Esophagus squamous epithelium (tissue), 5 donors: ENCODE measurements around the gene REC114. TPM values are rescaled to one million over a fixed set of nuclear protein-coding genes. Genes with fewer than 3 reads are reported as not detected.
"Not testable (repeated sequence)": the region's sequence is repeated elsewhere in the genome, so short reads cannot be mapped to it uniquely, and the experiment has no call there.

ENCODE experiments used
- DNase-seq: peaks from one replicate; lab custom pipeline; 2025; lab: John Stamatoyannopoulos, UW
- H3K27ac ChIP-seq, 4 donors: fragments of 200-600 bp; sonication (generic); one replicate each; pipeline ENCODE4 v1.5.1; 2016 to 2019; ENCODE audit warnings: mild to moderate bottlenecking in 1 of 4
- H3K27me3 ChIP-seq, 4 donors: fragments of 200-600 bp; sonication (generic); 1 replicate in 3 of 4; 2 replicates in 1 of 4; pipeline versions ENCODE4 v1.5.1 to v1.6.0; 2017 to 2021; ENCODE audit warnings: antibody characterized with exemption in 1 of 4
- H3K36me3 ChIP-seq, 3 donors: fragments of 200-600 bp; sonication (generic); one replicate each; pipeline ENCODE4 v1.5.1; 2016 to 2019
- H3K4me1 ChIP-seq, 3 donors: fragments of 200-600 bp; sonication (generic); one replicate each; pipeline ENCODE4 v1.5.1; 2017 to 2019
- H3K4me3 ChIP-seq, 4 donors: fragments of 200-600 bp; sonication (generic); 1 replicate in 3 of 4; 2 replicates in 1 of 4; pipeline ENCODE4 v1.5.1; 2016 to 2019; ENCODE audit warnings: mild to moderate bottlenecking in 2 of 4, moderate library complexity in 1 of 4
- H3K9me3 ChIP-seq, 3 donors: fragments of 200-600 bp; sonication (generic); one replicate each; pipeline ENCODE4 v1.5.1; 2016 to 2019
- POLR2A ChIP-seq, 4 donors: fragments of 450-650 bp; IDR thresholded peaks; one replicate each; pipeline ENCODE4 v1.6.1; 2017; ENCODE audit warnings: antibody characterized with exemption in 4 of 4, mild to moderate bottlenecking in 4 of 4, moderate library complexity in 3 of 4
- WGBS, 2 donors: methylation state at CpG; one replicate each; pipeline ENCODE4 v1.1.5; 2018; 5-methylcytosine and 5-hydroxymethylcytosine counted together
- intact Hi-C: fragments of 100-400 bp; cut with DNase I; formaldehyde crosslinking; loops from one replicate; pipeline ENCODE4 v1.15.0; 2022
- total RNA-seq, 4 donors: library from RNA; depleted of rRNA; stranded (reverse); fragments of >200 nt; gene quantifications; one replicate each; pipeline ENCODE4 v1.1.0, GENCODE V29; 2016
- TF ChIP-seq, protein P1 (sequence below), 6 experiments: fragments of 450-650 bp in 4 of 6; fragments of 200-600 bp in 2 of 6; sonication (generic) in 2 of 6; IDR thresholded peaks; one replicate each; pipeline ENCODE4 v1.5.1; 2016 to 2019; ENCODE audit warnings: antibody characterized with exemption in 6 of 6, mild to moderate bottlenecking in 4 of 6, moderate library complexity in 4 of 6
- donor health status: DM: yes; HTN: yes; CAD: no.

REC114 gene
- total RNA-seq, 4 donors from 2014 or later: not detected

DNA sequence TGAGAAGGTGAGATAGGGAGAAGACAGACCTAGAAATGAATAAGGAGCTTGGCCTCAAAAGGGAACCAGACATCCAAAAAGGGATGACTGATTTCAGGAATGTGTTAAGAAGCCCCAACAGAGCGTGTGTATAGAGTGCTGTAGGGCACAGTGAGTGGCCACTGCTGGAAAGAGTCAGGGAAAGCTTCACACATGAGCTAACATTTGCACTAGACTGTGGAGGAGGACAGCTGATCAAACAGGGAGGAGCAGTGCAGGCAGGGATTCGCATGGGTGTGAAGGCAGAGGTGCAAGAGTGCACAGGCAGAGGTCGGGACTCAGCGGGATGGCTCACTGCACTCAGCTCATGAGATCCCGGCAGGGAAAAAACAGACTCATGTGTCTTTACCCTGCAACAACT, 128.4 kb downstream of the REC114 start:
- DNase-seq: no peak
- no peaks in the 10 kb centered on the region for H3K27me3 ChIP-seq
- H3K4me1 ChIP-seq: peaks cover 0 to 52% (median 8%) of the 10 kb centered on the region in 3 donors
- intact Hi-C loops: no loop called here
- WGBS, 2 donors: 45 to 50% methylated on average over 5 of the region's 5 CpGs
- no peaks in the 10 kb centered on the region for H3K9me3 ChIP-seq
- peaks cover 16 to 84% (median 26%) of the 10 kb centered on the region in 3 donors for H3K36me3 ChIP-seq
- no peak overlapping the region for H3K4me3 ChIP-seq
- no peak overlapping the region for H3K27ac ChIP-seq
- TF ChIP-seq, protein P1, sequence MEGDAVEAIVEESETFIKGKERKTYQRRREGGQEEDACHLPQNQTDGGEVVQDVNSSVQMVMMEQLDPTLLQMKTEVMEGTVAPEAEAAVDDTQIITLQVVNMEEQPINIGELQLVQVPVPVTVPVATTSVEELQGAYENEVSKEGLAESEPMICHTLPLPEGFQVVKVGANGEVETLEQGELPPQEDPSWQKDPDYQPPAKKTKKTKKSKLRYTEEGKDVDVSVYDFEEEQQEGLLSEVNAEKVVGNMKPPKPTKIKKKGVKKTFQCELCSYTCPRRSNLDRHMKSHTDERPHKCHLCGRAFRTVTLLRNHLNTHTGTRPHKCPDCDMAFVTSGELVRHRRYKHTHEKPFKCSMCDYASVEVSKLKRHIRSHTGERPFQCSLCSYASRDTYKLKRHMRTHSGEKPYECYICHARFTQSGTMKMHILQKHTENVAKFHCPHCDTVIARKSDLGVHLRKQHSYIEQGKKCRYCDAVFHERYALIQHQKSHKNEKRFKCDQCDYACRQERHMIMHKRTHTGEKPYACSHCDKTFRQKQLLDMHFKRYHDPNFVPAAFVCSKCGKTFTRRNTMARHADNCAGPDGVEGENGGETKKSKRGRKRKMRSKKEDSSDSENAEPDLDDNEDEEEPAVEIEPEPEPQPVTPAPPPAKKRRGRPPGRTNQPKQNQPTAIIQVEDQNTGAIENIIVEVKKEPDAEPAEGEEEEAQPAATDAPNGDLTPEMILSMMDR (IDR thresholded peaks at IDR 0.05): no peak
- no peak for TF ChIP-seq POLR2A (IDR thresholded peaks at IDR 0.05)

DNA sequence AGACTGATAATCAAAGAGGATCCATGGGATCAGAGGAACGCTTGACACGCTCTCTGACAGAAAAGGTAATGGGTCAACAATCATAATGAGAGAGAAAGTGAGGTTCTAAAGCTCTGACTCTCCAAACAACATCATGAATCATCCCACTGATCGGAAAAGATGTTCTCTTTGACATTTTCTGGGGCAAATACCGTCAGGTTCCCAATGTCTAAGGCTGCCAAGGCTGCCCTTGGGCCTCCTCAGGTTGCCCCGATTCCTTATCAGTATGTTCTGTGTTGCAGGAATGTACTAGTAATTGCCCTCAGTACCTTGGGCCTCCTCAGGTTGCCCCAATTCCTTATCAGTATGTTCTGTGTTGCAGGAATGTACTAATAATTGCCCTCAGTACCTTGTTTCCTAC, 129.3 kb downstream of the REC114 start:
- H3K36me3 ChIP-seq: peaks cover 16 to 74% (median 22%) of the 10 kb centered on the region in 3 donors
- DNase-seq: no peak

DNA sequence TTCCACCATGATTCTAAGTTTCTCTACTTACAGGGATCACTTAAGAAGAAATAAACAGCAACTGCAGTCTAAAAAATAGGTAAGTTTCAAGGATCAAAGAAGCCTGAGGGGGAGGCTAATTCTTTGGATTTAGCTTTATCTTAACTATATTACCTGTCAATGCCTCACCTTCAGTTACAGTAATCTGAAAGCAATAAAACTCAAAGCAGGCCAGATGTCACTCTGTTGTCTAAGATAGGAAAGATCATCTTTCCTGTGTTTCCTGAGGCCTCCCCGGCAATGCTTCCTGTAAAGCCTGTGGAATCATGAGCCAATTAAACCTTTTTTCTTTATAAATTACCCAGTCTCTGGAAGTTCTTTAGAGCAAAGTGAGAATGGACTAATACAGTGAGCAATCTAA, 130.1 kb downstream of the REC114 start:
- Histone ChIP-seq H3K4me3 (no peak overlapping the region), H3K27ac (peak overlapping the region in 3 of 4 donors; percentile 19 to 91 (median 85)), H3K27me3 (no peaks in the 10 kb centered on the region), H3K4me1 (peaks cover 0 to 69% (median 22%) of the 10 kb centered on the region in 3 donors), H3K9me3 (no peaks in the 10 kb centered on the region), H3K36me3 (peaks cover 16 to 67% (median 22%) of the 10 kb centered on the region in 3 donors)
- 55 to 73% methylated on average over 1 of the region's 1 CpG for WGBS, 2 donors
- no peak for TF ChIP-seq POLR2A (IDR thresholded peaks at IDR 0.05)
- TF ChIP-seq, protein P1 (IDR thresholded peaks at IDR 0.05): no peak
- DNase-seq: no peak
- intact Hi-C loops: no loop called here

More for the DNA sequence above, 129.3 kb downstream of the REC114 start:
- Histone ChIP-seq H3K9me3 (no peaks in the 10 kb centered on the region), H3K4me1 (peaks cover 0 to 61% (median 18%) of the 10 kb centered on the region in 3 donors), H3K27ac (peak overlapping the region in 1 of 4 donors; percentile 85), H3K27me3 (no peaks in the 10 kb centered on the region), H3K4me3 (no peak overlapping the region)
- WGBS, 2 donors: 68 to 87% methylated on average over 5 of the region's 5 CpGs
- intact Hi-C loops: no loop called here
- TF ChIP-seq, protein P1 (IDR thresholded peaks at IDR 0.05): no peak

DNA sequence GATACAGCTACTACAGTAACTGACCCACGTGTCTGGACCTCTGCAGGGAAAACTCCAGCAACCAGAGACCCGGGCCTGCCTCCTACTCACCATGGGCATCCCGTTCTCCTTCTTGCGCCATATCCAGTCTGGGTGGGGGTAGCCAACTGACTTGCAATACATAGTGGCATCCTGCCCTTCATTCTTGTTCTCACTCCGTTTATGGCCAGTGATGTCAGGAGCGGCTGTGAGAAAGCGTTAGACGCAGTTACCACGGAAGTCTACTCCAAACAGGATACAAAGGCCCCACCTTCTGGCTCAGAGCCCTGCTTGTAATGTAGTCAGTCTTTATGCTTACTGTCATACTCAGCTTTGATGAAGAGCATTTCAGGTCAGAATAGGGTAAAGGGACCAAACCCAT, 130.6 kb downstream of the REC114 start:
- Histone ChIP-seq H3K4me1 (peaks cover 0 to 74% (median 22%) of the 10 kb centered on the region in 3 donors), H3K27me3 (no peaks in the 10 kb centered on the region), H3K4me3 (no peak overlapping the region), H3K27ac (peak overlapping the region in 3 of 4 donors; percentile 19 to 91 (median 85)), H3K36me3 (peaks cover 16 to 61% (median 20%) of the 10 kb centered on the region in 3 donors), H3K9me3 (no peaks in the 10 kb centered on the region)
- no peak for TF ChIP-seq POLR2A (IDR thresholded peaks at IDR 0.05)
- TF ChIP-seq, protein P1 (IDR thresholded peaks at IDR 0.05): no peak
- intact Hi-C loops: no loop called here
- WGBS, 2 donors: 30 to 36% methylated on average over 9 of the region's 9 CpGs
- DNase-seq: no peak

DNA sequence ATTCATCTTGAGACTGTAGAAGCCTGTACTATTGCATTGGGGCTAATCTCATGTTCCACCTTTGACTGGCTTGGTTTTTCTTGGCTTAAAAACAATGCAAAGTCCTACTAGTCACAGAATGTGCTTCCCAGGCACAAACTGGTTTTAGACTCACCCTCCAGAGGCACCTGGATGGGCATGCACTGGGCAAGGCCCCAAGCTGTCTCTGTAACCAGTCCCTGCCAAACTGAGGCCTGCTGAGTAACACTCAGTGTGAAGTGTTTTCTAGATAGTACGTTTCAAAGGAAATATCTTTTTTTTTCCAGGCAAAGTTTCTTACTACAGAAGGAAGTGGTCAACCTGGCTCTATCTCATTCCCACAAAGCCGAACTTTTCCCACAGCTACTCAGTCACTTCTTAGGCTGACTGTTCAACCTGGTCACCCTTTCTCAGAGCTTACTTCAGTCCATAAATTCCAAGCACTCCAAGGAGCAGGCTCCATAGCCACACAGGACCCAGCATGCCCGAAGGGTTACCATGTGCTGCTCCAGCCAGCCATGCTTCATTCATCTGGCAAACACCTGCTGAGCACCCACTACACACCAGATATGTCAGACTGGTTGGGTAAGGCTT, 132.8 kb downstream of the REC114 start:
- intact Hi-C loops: no loop called here
- Histone ChIP-seq H3K4me1 (peaks cover 0 to 77% (median 22%) of the 10 kb centered on the region in 3 donors), H3K27ac (peak overlapping the region; percentile 75 to 91 (median 82)), H3K27me3 (no peaks in the 10 kb centered on the region), H3K4me3 (no peak overlapping the region), H3K9me3 (no peaks in the 10 kb centered on the region), H3K36me3 (peaks cover 7 to 52% (median 16%) of the 10 kb centered on the region in 3 donors)
- DNase-seq: peak; percentile 1
- TF ChIP-seq, protein P1 (IDR thresholded peaks at IDR 0.05): no peak
- no peak for TF ChIP-seq POLR2A (IDR thresholded peaks at IDR 0.05)
- 29 to 35% methylated on average over 3 of the region's 3 CpGs for WGBS, 2 donors

DNA sequence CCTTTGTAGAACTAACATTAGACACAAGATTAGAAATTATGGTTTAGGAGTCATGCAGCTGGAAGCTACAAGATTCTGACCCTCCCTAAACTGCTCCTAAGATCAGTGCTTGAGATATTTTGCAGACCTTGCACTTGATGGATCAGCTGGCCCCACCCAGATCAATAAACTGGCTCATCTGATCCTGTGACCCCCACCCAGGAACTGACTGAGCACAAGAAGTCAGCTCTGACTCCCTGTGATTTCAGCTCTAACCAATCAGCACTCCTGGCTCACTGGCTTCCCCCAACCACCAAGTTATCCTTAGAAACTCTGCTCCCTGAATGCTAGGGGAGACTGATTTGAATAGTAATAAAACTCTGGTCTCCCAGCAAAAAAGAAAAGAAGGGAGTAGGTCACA, 134.6 kb downstream of the REC114 start:
- H3K27me3 ChIP-seq, H3K4me3 ChIP-seq, DNase-seq, intact Hi-C loops, H3K9me3 ChIP-seq: not testable (repeated sequence)
- peaks cover 7 to 52% (median 9%) of the 10 kb centered on the region in 3 donors for H3K36me3 ChIP-seq
- peak overlapping the region in 3 of 4 donors; percentile 57 to 91 (median 85) for H3K27ac ChIP-seq
- peaks cover 0 to 60% (median 22%) of the 10 kb centered on the region in 3 donors for H3K4me1 ChIP-seq
